ENCODE data around the gene LPP.

The LPP gene

DNA sequence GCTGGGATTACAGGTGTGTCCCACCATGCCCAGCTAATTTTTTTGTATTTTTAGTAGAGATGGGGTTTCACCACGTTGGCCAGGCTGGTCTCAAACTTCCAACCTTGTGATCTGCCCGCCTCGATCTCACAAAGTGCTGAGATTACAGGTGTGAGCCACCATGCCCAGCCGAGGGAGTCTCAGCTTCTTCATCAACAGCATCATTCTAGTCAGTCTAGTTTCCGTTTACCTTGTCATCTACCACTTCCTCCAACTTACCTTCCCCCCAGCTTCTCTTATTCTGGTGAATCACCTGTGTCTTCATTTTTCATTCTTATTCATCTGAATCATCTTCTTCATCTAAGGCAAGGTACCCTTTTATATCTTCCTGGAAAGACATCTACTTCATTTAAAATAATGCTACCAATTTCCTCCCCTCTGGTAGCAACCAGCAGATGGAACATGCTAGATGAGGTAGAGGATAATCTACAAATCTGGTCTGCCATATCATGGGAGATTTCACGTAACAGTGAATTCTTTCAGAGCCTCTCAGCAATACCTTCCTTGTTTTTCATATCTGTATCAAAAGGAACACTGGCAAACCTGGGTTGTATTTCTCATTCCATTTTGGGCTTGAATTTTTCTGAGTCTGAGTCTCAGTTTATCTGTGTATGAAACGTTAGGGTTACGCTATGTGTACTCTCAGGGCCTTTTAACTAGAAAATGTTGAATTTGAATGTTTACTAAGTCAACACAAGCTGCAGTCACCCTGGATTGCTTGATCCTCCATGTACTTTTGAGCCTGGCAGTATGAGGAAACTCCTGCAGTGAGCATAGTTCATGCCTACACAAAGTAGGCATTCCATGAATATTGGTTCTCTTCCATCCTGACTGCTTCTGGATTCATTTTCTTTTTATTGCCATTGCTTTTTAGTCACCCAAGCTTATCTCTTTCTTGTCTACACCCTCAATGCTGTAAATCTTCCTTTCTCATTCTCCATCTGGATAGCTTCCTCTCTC, 16.8 kb downstream of the LPP start:
- DNase-seq: no peak

DNA sequence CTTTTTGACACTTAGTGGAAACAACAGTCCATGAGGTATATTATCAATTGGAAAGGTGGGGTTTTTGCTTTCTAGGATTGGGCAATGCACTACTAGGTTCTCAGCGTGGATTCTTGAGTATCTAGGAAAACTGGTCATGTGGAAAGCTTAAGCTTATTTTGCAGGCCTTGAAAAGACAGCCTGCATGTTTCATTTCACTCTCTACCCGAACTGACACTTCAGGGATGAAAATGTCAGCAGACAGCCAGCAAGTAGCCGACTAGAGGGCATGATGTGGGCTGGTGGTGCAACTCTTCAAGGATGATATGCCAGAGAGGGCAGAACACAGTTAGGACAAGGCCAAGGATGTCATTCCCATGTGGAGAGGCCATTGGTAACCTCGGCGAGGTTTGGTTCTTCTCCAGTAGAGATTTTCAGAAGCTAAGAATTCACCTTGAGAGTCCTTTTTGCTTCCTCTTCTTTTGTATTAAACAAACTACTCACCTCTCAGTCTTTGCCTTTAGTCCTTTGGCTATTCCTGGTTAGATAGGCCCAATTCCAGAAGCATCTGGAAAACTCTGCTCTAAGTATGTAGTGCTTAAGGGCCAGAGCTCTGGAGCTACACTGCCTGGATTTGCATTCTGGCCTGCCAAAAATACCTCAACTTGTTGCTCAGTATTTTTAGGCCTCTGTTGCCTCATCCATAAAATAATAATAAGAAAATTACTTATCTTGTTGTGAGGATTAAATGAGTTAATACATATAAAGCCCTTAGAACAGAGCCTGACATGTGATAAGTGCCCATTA, 17.9 kb downstream of the LPP start:
- no peak for DNase-seq

DNA sequence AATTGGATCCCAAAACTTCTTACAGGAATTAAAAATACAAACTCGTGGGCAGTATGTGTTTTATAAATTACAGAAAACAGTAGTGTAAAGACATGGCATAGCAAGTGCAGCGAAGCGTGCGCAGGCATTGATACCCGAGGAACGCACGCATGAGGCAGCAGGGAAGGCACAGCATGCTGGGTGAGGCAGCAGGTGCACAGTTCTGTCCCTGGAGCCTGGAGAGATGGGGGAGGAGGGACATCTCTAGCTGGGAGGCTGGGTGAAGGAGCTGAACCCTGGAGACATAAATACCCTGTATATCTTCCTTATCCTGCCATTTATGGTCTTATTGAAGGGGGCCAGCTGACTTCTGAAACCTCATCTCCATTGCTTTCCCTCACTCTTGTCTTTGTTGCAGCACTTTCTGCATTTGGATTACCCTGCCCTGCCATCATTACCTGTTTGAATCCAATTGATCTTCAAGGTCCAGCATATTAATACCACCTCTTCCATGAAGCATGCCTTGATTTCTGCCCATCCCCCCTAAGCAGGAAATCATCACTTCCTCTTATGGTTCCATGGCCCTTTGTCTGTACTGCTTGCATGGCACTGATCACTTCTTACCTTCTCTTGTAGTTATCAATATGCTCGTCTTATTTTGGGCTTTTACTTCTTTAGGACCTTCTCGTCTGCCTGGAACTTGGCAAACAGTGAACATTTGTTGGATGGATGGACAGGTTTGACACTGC, 20.5 kb downstream of the LPP start:
- DNase-seq: peak; percentile 46 to 68

DNA sequence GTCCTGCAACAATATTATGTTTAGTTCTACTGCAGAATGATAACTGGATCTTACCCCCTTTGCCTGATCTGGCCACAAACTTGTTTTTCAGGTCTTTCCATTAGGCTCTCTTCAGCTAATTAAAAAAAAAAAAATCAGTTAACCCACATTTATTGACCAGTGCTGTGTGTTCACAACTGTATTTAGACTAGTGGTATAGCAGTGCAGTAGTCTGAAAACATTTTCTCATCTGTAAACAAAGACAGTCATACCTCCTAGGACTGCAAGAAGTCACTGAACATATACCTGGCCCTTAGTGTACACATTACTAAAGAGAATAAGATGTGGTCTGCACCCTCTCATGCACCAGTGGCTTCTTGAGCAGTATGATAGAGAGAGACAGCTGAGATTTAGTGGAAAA, 22.5 kb downstream of the LPP start:
- DNase-seq: no peak

DNA sequence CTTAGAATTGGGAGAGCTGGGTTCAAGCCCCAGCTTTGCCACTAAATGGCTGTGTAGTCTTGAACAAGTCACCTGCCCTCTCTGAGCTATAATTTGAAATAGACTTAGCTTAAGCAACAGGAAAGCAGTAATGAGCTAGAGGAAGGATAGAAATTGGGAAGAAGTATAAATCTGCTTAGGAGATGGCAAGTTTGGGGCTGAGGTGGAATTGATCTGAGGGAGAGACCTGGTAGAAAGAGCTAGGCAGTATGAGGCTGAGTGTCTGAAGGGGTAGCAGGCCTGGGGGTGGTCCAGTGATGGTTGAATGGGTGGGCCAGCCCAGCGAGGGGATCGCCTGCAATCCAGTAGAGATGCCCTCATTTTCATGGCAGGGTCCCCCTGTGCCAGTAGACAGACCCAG, 22.9 kb downstream of the LPP start:
- DNase-seq: no peak

DNA sequence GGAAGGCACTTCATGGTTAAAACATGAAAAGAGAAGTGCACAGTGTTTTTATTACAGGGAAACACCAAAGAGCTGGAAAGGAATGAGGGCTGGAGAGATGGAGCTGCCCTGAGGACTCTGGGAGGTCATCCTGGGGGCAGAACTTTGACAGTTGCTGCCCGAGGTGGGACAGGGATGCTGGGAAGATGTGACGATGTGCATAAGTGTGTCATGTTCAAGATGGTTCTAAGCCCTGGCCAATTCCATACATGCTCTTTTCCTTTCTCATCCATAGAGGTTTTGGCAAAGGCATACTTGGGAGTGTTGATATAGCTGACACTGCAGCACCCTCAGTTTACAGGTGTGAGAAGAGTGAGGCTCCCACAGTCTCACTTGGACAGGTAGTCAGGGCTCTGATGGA, 23.8 kb downstream of the LPP start:
- DNase-seq: no peak

DNA sequence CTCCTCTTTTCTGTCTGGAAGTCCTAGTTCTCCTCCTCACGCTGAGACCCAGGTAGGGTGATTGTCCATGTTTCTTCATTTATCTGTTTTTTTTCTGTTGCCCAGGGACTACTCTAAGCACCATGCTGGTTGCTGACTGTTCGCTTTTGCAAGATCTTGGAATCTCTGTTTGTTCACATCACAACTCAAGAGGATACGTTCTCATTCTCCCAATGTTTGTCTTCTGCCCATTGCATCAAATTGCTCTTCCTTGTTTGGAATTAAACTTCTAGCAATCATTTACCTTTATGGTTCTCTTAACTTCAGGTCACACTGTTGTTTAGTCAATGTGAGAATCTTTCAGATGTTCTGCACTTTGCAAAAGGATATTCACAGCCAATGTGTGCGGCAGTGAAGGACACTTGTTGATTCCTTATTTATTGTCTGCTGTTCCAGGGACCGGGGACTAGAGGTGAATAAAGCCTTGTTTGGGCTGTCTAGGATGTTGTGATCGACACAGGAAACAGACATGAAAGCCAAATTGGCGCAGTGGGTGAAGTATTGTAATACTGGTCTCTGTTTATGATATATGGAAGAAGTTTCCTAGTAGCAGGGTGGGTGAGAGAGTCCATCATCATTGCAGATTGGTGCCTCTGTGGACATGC, 24.5 kb downstream of the LPP start:
- no peak for DNase-seq

DNA sequence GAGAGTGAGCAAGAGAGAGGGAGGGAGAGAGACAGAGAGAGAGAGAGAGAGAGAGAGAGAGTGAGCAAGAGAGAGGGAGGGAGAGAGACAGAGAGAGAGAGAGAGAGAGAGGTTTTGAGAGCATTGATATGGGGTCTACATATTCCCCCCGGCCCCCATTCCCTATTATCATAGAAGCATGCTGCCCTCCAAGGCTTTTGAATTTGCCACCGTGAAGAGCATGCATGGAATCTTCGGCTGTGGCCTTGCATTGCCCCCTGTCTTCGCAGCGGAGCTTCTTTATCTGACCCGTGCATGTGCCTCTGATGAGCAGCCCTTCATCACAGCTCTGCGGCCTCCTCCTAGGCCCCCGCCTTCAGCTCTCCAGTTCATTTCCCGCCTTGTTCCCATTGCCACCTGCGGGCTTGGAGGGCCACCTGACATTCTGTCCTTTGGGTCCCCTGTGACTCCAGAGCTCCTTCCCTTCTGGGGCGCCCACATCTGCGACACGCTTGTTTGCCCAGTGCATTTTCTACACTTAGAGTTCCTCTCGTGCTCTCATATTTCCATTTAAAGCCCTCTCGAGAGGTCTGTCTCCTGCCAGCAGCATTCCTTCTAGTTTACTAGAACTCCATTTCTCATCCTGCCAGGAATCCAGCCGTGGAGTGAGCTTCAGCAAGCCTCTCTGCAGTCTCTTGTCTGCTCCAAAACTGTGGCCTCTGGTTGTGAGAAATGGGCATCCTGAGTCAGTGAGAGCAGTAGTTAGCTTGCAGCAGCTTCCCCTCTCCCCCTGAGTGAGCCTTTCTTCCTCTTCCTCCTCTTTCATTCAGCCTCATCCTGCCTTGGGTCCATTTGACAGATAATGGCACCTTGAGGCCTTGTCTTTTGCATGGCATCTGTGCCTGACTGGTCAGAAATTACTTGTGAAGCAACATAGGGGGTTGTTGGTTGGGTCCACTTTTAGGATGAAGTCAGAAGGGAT, 25.3 kb downstream of the LPP start:
- no peak for DNase-seq

DNA sequence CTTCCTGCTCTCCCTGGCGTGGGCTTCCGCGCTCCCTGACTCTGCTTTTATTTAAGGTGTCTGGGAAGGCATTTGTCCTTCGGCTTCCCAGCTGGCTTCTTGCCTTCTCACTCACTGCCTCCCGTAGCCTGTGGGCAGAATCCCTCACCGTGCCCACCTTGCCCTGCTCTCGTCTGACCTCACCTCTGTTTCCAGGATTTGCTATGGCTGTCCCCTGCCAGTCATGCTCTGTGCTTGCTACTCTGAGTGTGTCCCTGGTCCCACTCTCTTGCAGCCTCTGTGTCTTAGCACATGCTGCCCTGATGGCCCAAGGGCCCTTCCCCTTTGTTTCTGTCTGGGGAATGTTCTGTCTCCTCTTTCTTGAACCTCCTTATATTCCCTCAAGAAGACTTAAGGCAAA, 26.2 kb downstream of the LPP start:
- DNase-seq: no peak

DNA sequence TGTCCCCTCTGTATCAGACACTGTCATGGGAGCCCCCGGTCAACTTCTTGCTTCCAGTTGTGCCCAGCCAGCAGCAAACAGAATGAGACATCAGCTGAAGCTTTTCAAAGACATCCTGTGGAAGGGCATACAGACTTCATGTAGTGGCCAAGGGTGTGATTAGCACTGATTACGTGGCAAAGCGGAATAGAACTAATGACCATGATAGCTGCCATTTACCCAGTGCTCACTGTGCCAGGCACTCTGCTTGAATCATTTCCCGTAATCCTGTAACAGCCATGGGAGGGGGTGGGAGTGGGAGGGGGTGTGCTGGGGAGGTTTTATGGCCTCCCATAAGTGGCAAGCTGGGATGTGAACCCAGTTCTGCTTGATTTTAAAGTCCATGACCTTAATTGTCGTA, 29.5 kb downstream of the LPP start:
- DNase-seq: no peak

DNA sequence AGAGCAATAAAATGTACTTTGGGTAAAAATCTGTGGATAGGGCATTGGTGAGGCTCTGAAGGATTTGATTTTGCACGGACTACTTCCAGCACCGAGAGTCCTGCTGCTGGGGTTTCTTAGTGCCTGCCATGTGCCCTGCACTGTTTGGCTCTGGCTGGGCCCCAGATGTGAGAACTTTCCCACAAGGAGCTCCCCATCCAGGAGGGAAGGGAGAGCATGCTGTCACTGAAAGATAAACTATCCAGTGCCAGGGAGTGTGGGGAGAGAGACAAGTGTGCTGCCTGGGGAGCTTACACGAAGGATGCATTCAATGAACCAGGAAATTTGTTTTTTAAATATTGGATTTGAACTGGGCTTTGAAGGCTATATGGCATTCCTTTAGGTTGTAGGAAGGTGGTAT, 30.2 kb downstream of the LPP start:
- no peak for DNase-seq

DNA sequence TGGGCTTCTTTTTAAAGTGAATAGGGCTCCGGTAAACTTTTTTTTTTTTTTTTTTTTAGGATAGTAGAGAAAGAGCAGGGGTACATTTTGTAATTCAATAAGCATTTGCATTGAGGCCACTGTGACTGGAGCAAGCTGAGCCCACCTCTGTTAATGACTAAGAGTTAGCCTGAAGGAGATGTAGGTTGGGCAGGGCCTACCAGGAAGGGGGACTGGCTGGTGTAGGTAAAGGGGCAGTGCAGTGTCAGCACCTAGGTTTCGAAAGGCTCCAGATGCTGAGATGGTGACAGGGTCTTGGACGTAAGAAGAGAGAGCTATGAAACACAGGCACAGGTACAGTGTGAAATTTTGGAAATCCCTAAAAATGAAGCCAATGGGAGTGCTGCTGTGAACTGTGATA, 30.7 kb downstream of the LPP start:
- DNase-seq: no peak

DNA sequence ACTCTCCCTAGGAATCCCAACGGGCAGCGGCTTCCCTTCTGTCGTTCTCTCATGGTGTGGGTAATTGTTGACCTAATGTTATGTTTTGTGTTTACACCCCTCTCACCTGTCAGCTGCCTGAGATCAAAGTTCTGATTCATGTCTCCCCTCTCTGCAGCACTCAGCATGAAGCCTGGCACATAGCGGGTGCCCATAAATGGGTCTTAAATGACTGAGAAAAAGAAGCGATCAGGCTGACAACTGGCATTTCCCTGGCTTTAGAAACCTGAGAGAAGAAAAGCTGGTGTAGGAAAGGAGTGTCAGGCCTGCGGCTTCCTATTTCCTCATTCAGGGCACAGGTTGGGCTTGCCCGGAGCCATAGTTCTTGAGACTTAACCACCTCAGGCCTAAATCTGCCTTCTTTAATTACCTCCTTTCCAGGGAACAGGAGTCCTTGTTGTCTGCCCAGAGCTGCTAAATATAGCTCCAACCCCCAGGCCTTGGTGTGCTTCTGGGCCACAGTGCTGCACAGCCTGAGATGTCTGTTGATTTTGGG, 31.8 kb downstream of the LPP start:
- DNase-seq: peak; percentile 15 to 39

DNA sequence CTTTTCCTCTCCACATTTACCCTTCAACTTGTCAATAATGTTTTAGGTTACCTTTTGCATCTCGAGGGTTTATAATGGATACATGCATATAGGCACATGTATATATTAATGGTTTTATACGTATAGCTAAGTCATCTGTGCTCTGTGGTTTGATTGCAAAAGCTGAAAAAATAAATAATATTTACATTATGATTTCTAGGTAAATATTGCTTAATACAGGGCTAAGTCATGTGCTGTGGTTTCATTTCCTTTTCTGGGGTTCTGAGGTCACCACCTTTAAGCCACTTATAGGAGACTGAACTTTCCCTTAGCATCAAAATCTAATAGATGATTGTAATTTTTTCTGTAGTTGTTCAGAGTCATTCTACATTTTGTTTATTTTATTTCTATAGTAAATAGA, 33.1 kb downstream of the LPP start:
- no peak for DNase-seq

DNA sequence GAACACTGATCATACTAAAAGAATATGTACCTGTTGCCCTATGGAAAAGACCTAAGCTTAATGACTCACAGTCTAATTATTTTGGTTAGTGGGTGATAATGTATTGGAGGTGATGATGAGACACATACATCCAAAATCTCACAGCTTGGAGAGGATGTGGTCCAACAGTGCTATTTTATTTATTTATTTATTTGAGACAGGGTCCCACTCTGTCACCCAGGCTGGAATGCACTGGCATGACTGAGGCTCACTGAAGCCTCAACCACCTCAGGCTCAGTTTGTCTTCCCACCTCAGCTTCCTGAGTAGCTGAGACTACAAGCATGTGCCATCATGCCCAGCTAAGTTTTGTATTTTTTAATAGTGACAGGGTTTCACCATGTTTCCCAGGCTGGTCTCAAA, 35.0 kb downstream of the LPP start:
- DNase-seq: no peak

DNA sequence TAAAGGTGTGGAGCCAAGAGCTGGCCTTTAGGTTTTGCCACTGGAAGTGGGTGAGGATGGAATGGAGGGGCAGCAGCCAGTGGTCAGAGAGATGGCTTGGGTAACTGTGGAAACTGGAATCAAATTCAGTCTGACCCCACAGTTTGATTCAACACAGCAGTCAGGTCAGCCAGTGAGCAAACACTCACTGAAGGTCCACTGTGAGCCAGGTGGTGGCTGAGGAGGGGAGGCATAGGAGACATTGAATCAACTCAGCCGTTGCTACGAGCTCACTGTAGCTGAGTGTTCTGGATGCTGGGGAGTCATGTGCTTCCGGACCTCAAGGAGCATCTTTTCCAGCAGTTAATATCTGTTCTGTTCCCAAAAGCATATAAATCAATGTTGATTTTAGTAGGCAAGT, 37.5 kb downstream of the LPP start:
- peak; percentile 64 to 69 for DNase-seq

DNA sequence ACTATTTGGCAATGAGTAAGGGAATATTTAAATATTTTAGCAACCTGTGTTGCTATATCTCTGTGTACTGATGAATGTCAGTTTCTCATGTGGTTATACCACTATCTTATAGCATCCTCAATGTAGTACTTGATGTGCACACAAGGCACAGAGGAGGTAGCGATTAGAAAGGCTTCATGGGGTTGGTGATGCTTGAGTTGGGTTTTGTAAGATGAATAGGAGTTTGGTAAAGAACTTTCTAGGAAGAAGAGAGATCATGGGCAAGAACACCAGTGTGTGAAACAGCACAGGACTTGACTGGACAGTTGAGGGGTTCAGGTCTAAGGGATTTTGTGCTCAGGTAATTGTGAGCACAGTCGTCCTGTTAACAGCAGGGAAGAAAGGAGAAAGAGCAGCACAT, 38.1 kb downstream of the LPP start:
- DNase-seq: no peak

DNA sequence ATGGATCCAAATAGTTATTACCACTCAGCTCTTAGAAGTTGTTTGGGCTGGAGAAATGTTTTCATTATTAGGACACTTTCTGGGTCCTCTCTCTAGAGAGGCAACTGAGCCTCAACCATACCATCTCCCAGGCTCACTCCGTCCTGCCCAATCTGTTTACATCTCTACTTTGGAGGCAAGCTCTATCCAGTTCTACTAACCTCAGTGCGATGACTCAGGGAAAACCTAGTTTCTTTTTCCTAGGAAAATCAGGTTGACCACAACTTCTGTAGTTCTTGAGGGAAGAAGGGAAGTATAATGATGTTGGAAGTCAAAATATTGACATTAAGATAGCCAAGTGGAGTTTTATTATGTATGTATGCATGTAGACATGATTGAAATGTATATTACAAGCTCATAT, 40.4 kb downstream of the LPP start:
- no peak for DNase-seq

DNA sequence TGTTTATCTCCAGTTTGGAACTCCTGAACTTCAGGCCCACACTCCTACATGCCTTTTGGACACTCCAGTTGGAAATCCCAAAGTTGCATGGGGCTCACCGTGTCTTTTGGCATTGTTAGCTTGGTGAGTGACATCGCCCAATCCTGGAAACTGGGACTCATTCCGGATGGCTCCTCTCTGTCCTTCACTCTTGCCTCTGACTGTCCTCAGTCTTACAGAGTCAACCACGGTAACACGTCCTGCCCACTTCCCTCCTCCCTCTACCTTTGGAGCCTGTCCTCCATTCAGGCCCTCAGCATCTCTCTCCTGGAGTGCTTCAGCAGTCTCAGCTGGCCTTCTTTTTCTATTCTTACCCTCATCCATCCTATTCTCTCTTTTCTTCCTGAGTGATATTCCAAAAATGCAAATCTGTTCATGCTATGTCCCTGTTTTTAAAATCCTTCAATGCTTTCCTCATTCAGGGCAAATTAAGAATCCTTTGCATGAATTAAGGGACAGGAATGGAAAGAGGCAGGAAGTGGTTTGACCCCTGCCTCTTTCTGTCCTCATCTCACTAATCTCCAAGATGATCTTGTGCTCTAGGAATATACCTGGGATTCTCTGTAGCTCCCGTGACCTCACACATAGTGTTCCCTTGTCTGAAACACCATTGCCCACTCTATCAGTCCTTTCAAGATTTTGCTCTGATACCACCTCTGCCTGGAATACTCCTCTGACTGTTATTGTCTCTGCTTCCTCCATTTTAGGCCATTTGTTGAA, 42.5 kb downstream of the LPP start:
- no peak for DNase-seq

DNA sequence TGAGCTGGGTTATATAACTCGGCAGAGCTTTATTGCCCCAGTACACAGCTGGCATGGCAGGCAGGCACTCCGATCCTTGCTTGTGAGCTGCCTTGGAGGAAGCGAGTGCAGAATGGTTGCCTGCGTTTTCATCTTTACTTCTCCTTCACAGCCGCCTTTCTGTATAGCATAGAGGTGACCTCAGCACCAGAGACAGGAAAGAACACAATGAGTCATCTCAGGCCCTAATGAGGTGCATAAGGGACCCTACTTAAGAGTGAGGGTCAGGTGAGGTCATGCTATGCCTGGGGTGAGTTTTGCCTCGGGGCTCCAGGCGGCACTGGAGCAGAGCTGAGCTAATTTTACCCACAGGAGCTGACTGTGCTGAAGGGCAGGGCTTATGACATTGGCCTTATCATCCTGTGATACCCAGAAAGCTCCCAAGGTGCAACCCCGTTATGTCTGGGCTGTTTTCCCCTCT, 43.5 kb downstream of the LPP start:
- DNase-seq: no peak

DNA sequence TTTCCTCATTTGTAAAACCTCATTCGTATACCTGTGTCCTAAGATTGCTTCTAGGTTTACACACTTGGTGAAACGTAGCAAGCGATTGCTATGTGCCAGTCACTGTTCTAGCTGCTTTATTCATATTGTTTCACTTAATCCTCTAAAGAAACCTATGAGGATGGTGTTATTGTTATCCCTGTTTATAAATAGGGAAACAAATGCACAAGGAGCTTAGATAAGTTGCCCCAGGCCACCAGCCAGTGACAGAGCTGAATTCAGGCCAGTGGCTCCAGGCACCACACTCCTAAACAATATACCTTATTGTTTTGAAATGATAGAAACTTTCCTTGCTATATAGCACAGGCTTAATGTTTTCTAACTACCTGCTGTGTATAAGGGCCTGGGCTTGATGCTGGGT, 44.0 kb downstream of the LPP start:
- no peak for DNase-seq
